ENCODE measurements around the gene MKS1.
A peak's percentile ranks its signal among the peaks of the same experiment; 100 is the strongest.

Gene MKS1

DNA sequence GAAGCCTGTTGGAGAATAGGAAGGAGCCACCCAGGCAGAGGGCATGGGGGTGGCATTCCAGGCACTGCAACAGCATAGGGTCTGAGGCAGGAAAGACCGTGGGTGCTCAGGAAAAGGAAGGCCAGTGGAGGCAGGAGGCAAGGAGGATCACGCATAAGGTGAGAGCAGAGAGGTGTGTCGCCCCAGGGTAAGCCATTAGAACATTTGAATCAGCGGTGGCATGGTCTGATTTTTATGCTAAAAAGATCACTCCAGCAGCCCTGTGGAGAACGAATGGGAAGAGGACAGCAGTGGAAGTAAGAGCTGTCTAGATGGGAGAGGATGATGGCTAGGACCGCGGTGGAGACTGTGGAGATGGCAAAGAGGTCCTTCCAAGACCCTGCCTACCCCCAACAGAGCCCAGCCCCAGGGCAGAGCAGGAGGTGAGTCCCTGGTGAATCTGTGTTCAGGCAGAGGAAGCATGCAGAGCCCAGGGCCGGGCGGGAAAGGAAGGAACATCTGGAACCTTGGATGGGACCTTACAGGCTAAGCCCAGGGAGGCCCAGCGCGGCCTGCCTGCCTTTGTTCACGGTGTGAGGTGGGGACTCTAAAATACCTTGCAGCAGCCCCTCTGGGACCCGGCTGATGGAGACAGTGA, 27.2 kb upstream of the MKS1 start:
- no peak overlapping the region for H3K4me3 ChIP-seq (ENCODE audit: low read depth, low read length)
- no peak for DNase-seq (ENCODE audit: low read depth)

DNA sequence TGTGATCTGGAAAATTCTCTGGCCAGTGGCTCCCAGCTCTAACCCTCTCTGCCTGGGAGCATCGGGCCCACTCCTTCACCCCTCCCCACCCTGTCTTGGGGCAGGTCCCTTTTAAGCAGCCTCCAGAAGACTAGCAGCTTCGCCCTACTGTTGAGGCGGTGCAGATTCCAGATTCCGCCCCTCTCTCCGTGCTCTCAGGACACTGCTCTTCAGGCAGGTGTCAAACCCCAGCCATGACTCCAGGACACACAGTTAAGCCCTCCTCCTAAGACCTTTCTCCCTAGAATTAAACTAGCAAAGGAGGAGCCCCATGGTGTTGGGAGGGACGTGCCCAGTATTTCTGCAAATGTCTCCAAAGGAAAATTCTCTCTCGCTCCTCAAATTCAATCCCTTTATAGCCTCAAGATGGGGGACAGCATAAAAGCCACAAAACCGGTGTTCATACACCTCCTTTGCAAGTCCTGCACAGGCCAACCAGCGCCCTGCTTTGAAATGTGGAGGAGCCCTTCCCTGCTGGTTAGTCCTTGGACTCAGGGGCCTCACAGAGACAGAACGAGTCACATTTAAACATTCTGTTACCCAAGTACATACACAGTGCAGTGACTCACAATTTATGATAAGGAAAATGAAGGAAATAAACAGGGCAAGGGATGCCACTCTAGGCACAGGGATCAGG, 26.5 kb upstream of the MKS1 start:
- DNase-seq (ENCODE audit: low read depth) = no peak
- H3K4me3 ChIP-seq (ENCODE audit: low read depth, low read length) = no peak overlapping the region

DNA sequence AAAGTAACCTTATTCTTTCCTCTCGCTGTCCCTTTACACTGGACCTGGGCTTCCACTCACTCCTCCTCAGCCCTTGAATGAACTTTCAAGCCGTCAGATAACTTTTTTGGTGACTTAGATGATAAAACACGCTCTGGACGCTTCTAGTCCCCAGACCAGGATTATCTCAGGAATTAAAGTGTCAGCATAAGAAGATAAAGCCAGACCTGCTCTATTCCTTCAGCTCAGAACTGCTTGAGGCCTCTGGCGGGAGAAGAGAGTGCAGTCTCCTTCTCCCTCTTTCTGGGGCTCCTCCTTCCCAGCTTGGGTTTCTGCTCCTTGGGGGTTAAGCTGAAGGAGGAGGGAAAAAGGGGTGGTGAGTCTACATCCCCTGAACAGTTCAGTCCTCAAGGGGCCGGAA, 25.9 kb upstream of the MKS1 start:
- no peak overlapping the region for H3K4me3 ChIP-seq (ENCODE audit: low read depth, low read length)
- no peak for DNase-seq (ENCODE audit: low read depth)

DNA sequence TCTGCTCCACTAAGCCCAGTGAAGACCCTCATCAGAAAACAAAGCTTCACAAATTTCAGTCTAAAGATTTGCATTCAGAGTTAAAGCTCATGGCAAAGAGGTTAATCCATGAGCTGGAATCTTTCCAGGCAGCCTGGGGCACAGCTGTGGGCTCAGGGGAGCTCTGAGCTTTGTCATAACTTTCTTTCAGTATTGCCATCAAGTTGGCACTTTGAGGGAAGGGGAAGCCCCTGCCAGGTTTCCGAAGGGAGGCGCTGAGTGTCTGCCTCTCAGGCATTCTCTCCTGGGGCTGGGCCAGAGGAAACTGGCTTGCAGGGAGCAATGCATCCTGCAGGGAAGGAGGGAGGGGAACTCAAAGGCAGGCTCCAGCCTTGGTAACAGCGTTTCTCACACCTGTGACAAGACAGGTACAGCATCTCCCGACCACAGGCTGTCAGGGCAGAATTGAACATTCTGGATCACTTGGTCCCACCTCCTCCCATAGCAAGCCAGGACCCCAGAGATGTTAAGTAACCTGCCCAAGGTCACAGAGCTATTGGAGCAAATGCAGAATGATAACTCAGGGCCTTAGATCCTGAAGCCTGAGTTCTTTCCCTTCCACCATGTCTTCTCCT, 23.2 kb upstream of the MKS1 start:
- DNase-seq (ENCODE audit: low read depth) = no peak
- no peak overlapping the region for H3K4me3 ChIP-seq (ENCODE audit: low read depth, low read length)

DNA sequence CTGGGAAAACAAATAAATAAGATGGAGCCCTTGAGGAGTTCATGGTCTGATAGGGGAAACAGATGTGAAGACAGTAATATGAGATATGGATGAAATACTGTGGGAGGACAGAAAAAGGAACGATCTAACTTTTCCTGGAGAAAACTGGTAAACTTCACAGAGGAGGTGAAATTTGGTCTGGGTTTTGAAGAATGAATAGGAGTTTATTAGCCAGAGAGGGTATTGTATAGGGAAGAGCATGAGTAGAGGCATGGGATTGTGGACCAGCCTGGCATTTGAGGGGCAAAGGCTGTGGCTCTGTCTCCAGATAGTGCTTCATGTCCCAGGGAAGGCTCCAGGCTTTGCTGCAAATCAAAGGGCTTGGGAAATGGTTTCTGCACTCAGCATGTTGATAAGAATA, 20.9 kb upstream of the MKS1 start:
- no peak for DNase-seq (ENCODE audit: low read depth)

DNA sequence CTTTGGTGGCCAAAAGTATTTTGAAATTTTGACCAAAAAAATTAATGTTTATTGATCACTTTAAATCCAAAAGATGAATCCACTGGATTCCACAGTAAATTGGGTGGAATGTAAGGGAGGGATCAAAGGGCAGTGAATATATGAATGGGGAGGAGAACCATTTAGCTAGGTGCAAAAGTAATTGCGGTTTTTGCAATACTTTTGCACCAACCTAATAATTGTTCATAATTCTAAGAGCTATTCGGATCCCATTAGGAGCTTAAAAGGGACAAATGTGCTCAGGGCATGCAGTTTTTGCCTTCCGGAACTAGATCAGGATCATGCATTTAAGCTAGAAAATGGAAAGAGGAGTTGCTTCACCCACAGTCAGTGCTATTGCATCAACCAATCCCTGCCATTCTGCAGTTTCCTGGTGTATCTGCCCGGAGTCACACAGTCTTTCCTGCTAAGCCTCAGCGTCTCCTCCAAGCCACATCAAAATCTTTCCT, 19.1 kb upstream of the MKS1 start, which contains the start of gene LPO:
TSS of gene LPO (plus strand) at position 438 of the 488 bp plus-strand sequence. CDS start 4,396 bp downstream, outside the sequence.
- DNase-seq (ENCODE audit: low read depth) = no peak
- H3K4me3 ChIP-seq (ENCODE audit: low read depth, low read length) = no peak within 1 kb of the TSS

More for the DNA sequence above, 20.9 kb upstream of the MKS1 start:
- H3K4me3 ChIP-seq (ENCODE audit: low read depth, low read length) = no peak overlapping the region

DNA sequence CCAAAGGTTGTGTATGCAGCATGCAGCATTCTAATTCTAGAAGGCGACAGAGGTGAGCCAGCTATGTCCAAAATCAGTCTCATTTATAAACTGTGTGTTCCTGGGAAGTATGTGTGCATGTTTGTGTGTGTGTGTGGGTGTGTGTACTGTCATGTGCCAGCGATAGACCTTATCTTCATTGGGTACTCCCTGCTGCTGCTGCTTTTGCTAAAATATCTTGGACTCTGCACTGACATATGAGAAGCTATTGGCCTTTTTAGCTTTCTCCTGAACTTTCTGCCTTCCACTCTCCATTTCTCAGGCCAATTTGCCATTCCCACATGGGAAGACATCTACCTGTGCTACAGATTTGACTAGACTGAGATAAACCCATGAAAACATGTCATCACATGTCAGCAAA, 17.3 kb upstream of the MKS1 start:
- H3K4me3 ChIP-seq (ENCODE audit: low read depth, low read length) = no peak overlapping the region
- no peak for DNase-seq (ENCODE audit: low read depth)

DNA sequence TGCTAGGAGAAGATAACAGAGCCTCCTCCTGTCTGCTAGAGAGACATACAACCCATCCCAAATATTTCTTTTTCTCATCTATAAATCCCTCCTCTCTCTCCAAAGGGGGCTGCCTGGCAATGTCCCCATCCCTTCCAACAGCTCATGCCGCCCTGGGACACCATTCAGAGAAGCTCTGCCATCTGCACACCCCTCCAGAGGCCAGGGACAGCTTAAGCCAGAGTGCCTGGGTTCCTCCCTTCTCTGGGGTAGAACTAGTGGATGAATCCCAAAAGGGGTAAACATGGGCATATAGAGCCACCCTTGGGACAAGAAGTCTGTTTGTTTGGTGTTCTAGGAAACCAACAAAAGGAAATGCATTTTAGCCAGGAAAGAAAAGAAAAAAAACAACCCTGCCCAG, 16.8 kb upstream of the MKS1 start:
- H3K4me3 ChIP-seq (ENCODE audit: low read depth, low read length) = no peak overlapping the region
- DNase-seq (ENCODE audit: low read depth) = no peak

DNA sequence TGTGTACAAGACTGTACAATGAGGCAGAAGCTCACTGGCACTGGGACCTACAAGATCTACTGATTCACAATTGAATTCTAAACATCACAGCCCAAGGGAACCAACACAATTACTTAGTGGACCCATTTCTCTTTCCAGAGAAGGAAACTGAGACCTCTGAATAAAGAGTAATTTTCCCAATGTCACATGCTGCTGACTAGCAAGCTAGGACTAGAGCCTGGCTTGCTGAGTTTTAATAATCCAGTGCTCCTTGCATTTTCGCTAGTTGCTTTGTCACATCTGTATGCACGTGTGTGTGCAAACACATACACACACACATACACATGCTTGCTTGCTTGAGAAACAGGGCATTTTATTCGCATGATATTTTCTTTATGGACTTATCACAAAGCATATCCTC, 15.5 kb upstream of the MKS1 start:
- no peak for DNase-seq (ENCODE audit: low read depth)
- no peak overlapping the region for H3K4me3 ChIP-seq (ENCODE audit: low read depth, low read length)

DNA sequence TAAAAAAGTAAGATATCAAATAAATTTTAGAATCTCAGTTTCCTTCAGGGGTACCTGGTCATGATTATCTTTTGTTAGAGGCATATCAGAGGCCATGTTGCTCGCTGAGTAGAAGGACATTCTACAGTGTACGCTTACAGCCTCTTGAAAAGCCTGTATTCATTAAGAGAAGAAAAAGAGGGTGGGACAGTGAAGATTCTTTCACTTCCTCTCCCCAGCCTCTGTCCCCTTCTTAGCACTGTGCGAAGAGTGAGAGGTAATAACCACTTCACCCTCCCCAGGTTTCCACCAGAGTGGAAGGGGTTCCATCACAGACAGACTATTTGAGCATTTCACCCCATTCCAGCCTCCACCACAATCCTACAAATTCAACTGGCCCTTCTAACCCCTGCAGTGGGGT, 14.5 kb upstream of the MKS1 start:
- DNase-seq (ENCODE audit: low read depth) = no peak
- no peak overlapping the region for H3K4me3 ChIP-seq (ENCODE audit: low read depth, low read length)

DNA sequence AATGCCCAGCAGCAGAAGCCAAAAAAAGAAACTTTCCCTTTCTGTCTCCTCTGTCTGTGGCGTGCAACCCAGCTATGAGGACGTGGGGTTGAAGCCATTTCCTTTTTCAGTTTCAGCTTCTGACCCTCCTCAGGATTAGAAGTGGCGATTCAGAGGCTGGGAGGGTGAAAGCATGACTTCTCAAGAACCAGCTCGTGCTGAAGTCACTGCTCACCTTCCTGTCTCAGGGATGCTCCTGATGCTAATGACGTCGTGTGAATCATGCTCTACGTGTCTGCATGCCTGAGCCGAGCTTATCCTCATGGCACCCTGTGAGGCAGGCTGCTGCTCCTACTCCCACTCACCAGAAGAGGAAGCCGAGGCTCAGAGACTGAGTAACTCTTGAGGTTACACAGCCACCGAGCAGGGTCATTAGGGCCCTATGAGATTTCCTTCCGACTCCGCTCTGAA, 13.7 kb upstream of the MKS1 start:
- H3K4me3 ChIP-seq (ENCODE audit: low read depth, low read length) = no peak overlapping the region
- DNase-seq (ENCODE audit: low read depth) = peak; percentile 87

DNA sequence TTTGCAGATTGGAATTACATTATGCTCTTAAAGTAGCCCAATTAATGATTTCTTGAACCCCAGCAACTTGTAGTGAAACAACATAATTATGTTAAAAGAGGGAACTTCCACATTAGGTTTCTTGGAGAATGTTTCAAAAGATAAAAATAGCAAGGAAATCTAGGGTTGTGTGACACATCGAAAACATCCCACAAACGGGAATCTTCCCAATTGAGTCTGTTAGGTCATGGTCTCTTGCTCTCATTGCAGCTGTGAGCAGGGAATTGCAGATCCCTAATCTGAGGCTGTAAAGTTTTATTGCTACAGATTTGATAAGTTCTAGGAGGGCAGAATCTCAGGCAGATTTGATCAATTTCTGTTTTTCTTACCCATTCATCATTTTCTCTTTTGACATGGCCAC, 12.6 kb upstream of the MKS1 start:
- DNase-seq (ENCODE audit: low read depth) = peak; percentile 39

DNA sequence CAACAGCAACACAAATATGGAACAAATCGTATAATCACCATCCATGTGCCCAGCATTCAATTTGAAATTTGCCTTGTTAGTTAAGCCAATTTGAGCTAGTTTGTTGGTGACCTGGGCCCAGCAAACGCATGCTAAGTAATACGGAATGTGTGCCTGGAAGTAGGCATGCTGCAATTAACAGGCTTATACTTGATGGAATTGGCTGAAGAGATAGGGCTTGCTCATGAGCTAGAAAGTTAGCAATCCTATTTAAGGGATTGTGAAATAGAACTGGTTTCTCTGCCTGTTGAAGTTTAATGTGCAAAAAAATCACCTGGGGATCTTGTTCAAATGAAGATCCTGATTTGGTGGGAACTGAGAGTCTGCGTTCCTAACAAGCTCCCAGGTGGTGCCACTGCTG, 10.8 kb upstream of the MKS1 start:
- no peak overlapping the region for H3K4me3 ChIP-seq (ENCODE audit: low read depth, low read length)
- DNase-seq (ENCODE audit: low read depth) = no peak

More for the DNA sequence above, 12.6 kb upstream of the MKS1 start:
- no peak overlapping the region for H3K4me3 ChIP-seq (ENCODE audit: low read depth, low read length)

DNA sequence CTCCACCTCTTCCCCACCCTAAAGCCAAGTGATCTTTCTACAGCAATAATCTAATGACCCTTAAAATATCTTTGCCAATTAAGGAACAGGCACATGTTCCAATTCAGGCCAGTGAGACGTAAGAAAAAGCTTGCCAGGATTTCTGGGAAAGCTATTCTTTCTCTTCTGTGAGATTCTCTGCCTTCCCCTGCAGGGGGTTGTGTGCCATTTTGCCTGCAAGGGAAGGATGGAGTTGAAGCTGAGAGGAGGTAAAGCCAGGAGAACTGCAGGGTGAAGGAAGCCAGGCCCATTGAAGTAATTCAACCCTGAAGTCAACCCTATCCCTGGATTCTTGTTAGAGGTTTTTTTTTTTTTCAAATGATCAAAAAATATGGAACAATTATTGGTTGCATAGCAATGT, 10.3 kb upstream of the MKS1 start:
- H3K4me3 ChIP-seq (ENCODE audit: low read depth, low read length) = no peak overlapping the region
- no peak for DNase-seq (ENCODE audit: low read depth)

DNA sequence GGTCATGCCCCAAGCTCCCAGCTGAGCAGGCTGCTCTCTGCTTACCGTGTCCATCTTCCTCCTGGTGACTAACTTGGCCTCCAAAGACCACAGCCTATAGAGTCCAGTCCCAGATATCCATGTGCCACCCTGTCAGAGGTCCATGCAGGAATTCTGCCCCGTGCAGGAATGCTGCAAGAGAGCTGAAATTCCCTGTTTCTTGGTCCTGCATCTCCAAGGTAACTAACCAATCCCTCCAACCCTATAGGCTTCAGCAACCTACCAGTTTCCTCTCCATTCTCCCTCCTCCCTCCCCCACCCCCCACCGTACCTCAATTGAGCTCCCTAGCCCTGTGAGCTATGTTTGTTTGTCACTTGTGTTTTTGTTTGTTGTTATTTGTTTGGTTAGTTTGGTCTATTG, 9.6 kb upstream of the MKS1 start:
- DNase-seq (ENCODE audit: low read depth) = no peak

DNA sequence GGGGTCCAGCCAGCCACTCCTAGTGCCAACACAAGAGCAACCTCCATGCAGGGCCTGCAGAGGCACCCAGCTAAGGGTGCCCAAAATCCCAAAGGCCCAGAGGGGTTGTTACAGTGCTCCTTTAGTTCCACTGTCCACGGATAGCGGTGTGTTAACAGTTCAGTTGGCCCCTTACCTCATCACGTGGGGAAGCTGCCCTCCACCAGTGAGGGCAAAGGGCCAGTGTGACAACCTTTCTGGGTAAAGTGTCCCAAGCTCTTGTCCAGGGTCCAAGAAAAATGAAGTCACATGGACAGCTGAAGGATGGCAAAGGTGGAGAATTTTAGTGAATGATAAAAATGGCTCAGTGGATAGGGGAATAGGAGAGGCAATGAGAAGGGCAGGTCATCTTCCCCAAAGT, 8.7 kb upstream of the MKS1 start:
- H3K4me3 ChIP-seq (ENCODE audit: low read depth, low read length) = no peak overlapping the region
- DNase-seq (ENCODE audit: low read depth) = no peak

More for the DNA sequence above, 9.6 kb upstream of the MKS1 start:
- H3K4me3 ChIP-seq (ENCODE audit: low read depth, low read length) = no peak overlapping the region

DNA sequence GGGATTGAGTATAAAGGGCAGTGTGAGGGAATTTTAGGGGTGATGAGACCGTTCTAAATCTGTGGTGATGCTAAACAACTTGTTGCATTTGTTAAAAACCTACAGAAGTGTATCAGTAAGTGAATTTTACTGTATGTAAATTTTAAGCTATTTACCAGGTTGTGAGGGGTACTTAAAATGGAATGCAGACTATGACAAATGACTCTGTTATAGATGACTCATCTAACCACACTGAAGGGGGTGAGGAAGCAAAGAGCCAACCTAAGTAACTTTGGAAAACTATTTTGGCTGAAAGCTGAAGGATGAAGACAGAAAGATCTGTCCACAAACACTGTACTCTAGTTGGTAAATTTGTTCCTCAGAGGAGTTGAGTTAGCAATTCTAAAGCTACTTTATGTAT, 5.3 kb upstream of the MKS1 start:
- H3K4me3 ChIP-seq (ENCODE audit: low read depth, low read length) = no peak overlapping the region
- peak; percentile 34 for DNase-seq (ENCODE audit: low read depth)

DNA sequence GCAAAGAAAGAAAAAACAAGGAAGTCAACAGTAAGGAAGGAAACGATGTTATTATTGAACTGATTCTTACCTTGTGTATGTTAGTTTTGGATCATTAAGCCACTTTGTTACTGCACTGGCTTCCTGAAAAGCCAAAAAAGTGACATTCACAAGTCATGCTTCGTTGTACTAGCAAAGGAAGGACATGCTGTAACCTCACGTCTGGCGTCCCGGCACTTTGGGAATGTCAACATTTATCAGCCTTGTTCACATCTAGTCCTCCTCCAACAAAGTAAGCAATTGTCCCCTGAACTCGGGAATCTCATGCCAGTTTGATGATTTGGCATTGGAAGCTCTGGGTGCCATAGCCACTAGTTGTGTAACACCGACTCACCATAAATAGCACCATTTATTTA, 731 bp upstream of the MKS1 start:
- peak overlapping the region; percentile 66 for H3K4me3 ChIP-seq (ENCODE audit: low read depth, low read length)
- DNase-seq (ENCODE audit: low read depth) = no peak

DNA sequence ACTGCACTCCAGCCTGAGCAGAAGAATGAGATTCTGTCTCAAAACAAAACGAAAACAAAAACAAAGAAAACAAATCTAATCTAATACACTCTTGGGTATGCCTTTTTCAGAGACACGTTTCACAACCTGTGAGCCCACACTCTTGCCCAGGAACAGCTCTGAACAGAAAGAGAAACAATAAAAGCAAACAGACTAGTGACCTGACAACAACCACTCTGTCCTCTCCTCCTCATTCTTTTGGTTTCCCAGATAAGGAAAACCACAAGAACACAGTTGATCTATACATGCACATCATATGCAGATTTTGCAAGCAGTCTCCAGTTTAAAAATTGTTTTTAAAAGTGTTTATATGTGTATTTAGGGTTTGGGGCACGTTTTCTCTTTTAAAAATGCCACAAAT, 1.3 kb downstream of the MKS1 start:
- H3K4me3 ChIP-seq (ENCODE audit: low read depth, low read length) = no peak overlapping the region
- DNase-seq (ENCODE audit: low read depth) = no peak

DNA sequence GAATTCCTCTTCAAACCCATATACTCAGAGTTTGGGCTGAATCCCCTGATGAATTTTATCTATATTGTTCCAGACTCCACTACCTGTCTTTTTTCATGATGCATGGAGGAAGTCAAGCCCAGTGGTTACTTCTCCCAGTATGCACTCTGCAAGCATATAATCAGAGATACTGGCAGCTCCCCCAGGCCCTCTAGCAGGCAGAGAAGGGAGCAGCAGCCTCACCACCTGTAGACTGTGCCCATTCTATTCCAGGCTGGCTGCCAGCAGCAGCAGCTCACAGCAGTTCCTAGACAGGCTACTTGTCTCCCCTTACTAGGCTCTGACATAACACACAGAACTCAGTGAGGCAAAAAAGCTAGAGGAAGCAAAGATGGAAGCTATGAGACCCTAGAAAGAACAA, 3.4 kb downstream of the MKS1 start:
- DNase-seq (ENCODE audit: low read depth) = no peak
- no peak overlapping the region for H3K4me3 ChIP-seq (ENCODE audit: low read depth, low read length)

DNA sequence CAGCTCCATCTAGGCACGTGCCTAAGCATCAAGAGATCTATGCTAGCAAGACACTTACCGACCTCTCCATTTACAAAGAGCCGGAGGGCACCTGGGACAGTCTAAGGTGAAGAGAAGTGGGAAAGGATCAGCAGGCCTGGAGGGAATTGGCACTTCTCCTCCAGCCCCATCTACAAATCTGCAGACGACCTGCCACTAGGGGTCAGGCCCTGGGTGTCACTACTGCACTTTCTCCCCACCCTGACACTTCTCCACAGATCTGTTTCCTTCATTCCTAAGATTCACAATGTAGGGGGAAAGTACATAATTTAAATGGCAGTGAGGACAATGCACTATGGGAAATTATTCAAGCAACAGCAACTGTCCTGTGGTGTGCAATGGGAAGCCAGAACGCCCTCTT, 8.1 kb downstream of the MKS1 start:
- H3K4me3 ChIP-seq (ENCODE audit: low read depth, low read length) = no peak overlapping the region
- no peak for DNase-seq (ENCODE audit: low read depth)

Data from skeletal muscle cell (primary cell).